Stimulated activated CD4-positive, alpha-beta T cell treated with anti-CD3 and anti-CD28 coated beads, Interleukin-12 subunit alpha, Interleukin-12 subunit beta, amount 100 ng/mL, for 4 hours (primary cell): ENCODE data around the gene PRDM15.

Experiments
- DNase-seq: peaks from one replicate; pipeline ENCODE4 v3.0.0-alpha.2; 2020

The PRDM15 gene

DNA sequence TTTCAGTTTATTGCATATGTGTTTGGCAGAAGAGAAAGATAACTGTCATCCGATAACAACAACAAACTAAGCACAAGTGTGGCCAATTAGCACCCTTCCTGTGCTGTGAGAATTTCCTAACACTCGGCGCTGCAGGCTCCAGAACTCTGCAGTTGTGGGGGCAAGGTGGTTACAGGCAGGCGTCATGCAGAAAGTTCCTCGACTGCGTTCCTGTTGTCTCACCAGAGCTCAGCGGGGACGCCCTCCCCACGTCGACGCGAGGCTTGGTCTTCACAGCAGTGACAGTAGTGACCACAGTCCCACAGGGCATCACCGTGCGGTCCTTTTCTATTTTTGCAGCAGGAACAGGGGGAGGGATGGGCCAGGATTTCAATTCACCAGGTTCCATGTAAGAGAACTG, 27.6 kb upstream of the PRDM15 start:
- no peak for DNase-seq

DNA sequence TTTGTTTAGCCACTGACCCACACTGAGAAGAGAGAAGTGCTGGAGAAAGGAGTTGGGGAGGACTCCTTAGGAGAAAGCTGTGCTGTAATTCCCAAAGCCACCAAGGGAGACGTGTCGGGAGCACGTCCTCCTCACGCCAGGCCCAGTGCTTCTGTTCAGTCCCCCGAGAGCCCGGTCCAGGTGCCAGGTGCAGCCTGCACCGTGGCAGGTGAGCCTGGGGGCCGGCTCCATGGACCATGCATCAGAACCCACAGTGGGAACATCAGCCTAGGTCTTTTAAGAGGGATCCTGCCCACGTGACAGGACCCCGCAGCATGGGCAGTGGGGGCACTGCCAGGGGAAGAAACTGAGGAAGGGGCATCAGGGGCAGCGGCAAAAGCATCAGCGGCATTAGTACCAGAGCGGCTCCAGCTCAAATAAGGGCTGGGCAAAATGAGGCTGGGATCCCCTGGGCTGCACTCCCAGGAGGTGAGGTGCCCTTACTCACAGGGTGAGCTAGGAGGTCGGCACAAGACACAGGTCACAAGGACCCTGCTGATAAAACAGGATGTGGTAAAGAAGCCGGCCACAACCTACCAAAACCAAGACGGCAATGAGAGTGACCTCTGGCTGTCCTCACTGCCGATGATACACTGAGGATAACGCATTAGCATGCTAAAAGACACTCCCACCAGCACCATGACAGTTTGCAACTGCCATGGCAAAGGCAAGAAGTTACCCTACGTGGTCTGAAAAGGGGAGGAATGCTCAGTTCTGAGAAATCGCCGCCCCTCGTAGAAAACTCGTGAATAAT, 24.6 kb upstream of the PRDM15 start:
- no peak for DNase-seq

DNA sequence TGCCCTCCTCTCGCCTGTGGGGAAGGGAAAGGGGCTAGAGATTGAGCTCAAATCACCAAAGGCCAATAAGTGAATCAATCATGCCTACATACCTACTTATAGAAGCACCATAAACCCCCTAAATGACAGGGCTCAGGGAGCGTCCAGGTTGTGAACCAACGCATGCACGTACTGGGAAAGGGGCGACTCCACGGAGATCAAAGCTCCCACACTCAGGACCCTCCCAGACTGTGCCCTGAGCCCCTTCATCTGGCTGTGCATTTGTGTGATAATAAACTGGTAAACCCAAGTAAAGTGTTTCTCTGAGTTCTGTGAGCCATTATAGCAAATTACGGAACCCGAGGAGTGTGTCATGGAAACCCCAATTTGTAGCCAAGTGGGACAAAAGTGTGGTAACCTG, 23.8 kb upstream of the PRDM15 start:
- no peak for DNase-seq

DNA sequence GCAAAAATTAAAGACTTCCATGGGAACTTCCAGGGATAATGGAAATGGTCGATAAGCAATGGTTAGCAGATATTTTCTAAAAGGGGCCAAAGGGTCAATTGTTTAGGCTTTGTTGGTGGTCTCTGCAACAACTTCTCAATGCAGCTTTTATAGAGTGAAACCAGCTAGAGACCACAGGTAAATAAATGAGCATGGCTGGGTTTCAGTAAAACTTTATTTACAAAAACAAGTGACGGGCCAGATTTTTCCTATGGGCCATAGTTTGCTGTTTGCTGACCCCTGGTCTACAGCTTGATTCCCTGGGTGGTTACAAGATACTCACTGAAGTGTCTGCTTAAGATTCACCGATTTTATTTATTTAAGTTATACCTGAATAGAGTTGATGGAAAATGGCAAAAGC, 22.6 kb upstream of the PRDM15 start:
- no peak for DNase-seq

DNA sequence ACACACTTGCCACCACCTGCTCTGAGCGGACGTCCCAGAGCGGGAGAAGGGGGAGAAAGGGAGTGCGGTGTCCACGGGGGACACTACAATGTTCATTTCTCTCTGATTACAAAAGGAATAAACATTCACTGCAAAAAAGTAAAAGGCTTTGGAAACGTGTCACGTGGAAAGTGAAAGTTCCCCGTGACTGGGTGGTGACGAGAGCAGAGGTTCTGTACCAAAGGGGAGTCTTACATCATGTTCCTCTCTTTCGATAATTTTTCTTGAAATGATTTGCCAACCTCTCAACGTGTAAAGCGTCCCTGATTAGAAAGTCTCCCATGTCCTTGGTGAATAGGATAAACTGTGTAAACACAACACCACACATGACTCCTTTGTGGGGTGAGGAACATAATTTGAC, 22.0 kb upstream of the PRDM15 start:
- DNase-seq, result no peak

DNA sequence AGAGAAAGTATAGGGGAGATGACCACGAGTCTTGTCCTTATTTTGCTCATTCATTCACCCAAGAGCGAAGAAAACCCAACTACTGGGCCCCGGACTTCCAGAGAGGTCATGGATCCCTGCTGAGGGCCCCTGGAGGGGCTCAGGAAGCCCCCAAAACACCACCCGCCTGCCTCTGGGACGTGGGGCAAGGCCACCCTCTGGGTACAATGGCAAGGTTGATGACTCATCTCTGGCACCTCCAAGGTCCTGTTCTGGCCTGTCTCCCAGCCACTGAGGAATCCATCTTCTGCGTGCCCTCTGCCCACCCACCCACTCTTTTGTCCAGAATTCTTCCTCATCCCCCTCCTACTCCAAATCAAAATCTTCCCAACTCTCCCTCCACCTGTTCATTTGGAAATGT, 21.3 kb upstream of the PRDM15 start:
- DNase-seq, result no peak

DNA sequence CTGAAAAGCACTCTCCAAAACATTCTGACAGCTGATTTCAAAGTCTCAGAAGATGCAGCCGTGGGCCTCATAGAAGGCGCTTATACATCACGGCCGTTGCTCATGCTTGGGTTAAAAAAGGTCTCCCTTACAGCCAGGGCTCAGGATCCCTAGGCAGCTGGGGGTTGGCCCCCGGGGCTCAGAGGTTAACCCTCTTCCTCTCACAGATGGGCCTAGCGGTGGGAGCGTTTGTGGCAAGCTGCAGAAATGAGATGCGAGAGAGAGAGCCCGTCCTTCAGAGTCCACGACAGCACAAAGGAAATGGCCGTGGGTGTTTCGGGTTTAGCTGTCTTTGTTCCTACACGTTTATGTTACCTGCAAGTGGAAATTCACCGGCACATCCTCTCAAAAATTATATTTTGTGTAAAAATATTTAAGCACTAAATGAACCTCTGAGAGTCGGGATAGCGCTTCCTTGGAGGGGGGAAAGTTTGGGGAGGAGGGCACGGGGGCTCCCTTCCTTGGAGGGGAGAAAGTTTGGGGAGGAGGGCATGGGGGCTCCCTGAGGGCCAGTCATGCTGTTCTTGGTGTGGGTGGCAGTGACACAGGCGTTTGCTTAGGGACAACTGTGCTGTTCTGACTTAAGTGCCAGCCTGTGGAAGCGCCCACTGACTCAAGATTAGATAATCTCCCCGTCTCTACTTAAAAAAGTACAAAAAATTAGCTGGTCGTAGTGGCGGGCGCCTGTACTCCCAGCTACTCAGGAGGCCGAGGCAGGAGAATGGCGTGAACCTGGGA, 20.5 kb upstream of the PRDM15 start:
- peak; percentile 29 for DNase-seq

DNA sequence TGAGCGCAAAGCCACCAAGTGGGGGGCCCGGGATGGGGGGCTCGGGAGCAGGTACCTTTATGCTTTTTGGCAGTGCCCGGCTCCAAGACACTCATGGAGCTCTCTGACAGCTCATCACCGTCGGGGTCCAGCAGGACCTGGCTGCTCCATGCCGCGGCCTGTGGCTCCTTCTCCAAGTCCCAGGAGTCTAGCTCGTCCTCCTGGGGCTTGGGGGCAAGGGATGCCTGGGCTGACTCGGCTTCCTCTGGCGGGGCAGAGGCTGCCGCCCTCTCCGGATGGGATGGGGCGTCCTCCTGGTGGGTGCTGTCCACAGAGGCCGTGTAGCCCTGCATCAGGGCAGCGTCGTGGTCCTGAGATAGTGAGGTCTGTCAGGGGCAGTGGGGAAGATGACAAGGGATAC, 19.9 kb upstream of the PRDM15 start:
- no peak for DNase-seq

DNA sequence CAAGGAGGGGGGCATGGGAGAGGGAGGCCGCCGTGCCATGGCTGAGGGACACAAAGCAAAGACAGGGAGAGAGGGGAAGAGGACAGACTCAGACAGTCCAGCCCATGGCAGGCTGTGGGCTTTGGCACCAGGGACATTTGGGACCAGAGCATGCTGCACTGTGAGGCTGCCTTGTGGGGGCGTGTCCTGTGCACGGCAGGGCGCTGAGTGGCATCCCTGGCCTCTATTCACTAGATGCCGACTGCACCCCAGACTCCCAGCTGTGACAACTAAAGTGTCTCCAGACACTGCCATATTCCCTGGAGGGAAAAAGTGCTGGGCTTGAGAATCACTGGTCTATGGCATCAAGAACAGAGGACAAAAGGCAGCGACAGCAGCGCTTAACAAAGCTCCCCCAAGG, 18.6 kb upstream of the PRDM15 start:
- no peak for DNase-seq

DNA sequence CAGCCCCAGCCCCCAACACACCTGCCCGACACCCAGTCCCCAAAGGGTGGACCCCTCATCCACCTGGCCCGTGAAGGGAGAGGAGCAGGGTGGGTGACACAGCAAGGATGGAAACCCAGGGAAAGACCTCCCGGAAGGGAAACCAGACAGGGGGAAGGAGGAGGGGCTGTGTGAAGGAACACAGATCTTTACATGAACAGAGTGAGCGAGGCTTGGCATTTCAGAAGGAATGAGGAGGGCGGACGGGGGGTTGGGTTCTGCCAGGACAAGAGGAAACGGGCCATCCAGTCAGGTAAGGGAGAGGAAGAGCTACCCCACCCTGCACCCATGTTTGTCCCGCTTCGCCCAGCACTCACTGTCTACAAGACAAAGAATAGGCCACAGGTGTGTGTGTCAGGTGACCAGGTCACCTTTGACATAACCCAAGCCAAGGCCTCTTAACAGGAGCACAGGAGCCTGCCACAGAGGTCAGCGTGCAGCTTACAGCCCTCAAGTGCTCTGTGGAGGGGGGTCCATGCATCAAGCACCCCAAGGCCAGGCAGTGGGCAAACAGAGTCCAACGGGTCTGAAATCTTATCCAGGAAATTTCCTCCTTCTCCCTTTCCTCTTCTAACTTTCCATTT, 18.0 kb upstream of the PRDM15 start:
- no peak for DNase-seq

DNA sequence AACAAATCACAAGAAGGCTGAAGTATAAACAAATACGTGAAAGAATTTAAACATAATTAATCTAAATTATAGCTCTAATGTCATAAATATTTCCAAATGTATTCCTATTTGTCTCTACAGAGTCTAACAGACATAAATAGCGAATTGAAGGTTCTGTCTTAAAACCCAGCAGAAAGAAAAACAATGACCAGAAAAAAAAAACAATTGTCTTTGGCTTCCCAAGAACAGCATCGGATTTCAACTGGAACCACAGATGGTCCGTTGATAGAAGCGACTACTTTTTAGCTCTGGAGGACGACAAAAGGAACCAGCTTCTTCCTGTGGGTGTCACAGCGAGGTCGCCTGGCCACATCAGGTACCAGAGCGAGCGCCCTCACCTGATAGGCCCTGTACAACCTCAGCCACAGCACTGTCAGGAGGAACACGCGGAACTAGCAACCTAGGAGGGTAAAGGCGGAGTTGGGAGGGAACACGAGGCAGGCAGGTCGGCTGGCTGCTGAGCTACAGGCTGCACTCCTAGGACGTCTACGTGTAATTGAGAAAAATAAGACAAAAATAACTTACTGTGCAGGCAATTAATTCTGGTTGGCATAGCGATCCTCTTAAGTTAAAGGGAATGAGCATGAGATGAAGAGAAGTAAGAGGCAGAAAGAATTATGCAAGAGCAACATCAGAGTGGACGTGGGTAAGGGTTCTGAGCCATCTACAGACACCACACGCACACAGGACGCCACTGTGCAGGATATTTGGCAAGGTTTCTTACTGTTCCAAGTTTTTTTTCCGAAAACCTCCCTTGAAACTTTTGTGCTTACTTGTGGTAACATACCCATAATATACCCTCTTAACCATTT, 16.7 kb upstream of the PRDM15 start:
- peak; percentile 42 for DNase-seq

DNA sequence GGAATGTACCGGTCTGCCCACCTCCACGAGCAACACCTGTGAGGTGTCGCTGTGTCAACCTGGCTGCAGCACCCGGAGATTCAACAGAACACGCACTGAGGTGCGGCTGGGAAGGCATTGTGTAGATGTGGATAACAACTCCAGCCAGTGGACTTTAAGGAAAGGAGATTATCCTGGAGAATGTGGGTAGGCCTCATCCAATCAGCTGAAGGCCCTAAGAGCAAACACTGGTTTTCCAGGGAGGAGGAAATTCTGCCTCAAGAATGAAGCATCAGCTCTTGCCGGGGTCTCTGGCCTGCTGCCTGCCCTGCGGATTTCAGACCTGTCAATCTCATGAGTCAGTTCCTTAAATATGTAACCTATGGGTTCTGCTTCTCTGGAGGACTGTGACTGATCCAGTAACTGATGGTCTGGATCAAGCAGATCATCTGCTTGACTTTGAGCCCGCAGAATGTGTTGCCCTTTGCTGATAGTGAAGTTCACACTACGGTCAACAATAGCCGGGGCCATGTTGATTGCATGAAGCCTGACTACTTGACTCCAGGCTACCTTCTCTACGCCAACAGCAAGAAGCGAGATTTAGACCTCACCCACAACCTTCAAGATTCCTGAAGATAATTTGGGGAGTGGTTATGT, 15.9 kb upstream of the PRDM15 start:
- no peak for DNase-seq

DNA sequence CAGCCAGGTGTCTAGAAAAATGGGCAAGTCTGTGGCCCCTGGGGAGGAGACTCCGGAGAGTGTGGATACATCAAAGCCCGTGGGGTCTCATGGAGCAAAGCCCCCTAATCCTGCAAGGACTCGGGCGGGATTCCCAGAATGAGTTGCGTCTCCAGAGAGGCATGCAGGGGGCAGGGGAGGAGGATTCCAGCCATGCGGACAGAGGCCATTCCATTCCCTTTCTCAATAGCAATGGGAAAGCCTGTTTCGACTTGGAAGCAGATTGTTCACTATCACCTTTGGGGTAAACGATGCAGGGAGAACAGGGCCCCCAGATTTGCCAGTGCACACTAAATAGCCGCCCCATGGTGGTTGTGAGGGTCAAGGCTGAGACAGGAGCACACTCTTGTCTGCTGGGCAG, 15.4 kb upstream of the PRDM15 start:
- DNase-seq, result no peak

DNA sequence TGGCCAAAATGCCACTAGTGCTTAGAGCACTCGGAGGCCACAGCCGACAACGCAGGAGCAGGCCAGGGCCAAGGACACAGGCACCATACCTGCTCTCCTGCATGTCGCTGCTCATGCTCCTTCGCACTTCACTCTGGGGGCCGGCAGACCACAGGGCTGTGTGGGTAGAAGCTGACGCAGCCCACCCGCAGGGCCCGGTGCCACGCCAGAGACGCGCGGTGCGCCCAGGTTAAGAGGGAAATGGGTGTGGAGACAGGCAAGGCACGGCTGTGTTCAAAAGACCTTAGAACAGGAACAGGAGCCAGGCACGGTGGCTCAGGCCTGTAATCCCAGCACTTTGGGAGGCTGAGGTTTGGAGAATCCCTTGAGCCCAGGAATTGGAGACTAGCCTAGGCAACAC, 13.6 kb upstream of the PRDM15 start:
- no peak for DNase-seq

DNA sequence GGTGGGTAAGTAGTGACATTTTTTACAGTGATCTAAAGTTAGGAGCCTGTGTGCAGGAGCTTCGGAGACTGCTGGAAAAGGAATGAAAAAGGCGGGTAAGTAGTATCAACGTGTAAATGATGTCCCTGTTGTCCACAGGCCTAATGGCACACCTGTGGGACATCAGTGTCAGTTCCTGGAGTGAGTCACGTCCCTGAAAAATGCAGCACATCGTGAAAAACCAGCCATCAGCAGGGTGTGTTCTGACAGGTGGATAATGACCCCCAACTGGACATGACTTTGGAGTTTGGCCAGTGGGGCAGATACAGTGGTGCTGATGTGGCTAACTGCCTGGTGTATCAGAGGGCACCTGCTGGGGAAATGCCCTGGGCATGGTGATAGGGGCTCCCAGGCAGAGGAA, 12.0 kb upstream of the PRDM15 start:
- DNase-seq, result no peak

DNA sequence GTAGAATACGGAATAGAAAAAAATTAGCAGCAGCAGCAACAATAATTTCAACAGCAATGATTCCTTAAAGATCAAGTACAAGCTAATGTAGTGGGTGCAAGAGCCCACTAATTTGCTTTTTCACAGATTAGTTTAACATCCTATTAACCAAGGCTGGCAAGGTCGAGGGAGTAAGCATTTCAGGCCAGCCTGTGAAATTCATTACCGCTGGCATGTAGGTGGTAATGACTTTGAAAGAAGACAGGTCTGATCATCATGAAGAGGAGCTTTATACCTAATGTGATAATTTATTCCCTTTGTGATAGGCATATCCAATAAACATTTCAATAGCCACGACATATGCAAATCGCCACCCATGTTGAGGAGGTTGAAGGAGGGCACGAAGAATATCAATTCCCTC, 11.2 kb upstream of the PRDM15 start:
- DNase-seq, result no peak

DNA sequence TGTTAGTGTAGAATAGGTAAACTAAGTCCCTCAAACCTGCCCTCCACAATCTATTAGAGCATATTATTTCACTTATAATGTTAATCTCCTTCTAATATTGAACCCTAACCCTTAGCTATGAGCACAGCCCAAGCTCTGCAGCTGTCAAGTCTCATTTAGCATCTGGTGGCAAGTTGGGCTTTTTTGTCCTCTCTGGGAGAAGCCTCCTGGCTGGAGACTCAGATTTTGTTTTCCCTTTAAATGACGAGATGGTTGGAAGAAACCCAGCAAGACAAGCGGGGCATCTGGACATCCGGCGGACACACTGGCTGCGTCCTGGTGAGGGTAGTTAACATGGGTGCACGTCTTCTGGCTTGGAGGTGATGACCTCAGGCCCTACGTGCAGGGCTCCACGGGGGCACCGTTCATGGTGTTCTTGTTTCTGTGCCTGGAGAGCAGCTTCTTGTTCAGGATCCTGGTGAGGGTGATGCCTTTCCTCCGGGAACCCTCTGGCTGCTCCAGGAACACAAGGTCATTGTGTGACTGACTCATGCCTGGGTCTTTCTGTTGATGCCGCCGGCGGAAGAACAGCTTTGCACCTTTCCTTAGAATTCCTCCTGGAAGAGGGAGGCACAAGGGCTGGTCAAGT, 9.7 kb upstream of the PRDM15 start:
- DNase-seq, result no peak

DNA sequence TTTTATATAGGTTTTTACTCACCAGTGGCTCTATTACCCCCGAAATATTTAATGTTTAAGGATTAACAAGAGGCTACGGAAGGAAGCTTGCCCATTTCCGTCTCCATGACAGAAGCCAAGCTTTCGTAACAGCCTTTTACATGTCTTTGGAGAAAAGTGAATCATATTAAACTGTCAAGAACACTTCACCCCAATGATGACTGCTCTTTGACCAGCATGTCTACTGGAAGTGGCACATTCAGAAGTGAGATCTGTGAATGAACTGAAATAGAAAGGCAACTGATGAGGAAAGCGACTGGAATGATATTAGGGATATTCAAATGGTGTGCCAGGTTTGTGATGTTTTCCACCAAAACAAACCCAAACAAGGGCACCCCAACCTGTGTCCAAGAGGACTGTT, 8.5 kb upstream of the PRDM15 start:
- DNase-seq, result no peak

DNA sequence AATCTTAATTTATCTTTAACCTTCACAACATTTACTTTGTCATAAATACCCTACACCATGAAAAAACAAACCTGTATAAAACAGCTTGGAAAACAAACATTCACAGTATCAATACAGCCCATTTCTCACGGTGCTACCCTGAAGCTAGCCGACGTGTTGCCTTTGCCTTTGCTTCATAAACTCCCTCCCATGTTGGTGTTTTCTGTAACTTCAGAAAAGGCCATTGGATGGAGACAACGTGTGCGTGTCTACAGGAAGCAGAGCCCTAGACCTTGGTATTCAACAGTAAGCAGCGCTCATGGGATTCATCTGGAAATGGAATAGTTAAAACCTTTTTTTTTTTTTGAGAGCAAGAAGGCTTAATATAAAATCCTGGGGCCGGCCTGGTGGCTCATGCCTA, 7.2 kb upstream of the PRDM15 start:
- DNase-seq, result no peak

DNA sequence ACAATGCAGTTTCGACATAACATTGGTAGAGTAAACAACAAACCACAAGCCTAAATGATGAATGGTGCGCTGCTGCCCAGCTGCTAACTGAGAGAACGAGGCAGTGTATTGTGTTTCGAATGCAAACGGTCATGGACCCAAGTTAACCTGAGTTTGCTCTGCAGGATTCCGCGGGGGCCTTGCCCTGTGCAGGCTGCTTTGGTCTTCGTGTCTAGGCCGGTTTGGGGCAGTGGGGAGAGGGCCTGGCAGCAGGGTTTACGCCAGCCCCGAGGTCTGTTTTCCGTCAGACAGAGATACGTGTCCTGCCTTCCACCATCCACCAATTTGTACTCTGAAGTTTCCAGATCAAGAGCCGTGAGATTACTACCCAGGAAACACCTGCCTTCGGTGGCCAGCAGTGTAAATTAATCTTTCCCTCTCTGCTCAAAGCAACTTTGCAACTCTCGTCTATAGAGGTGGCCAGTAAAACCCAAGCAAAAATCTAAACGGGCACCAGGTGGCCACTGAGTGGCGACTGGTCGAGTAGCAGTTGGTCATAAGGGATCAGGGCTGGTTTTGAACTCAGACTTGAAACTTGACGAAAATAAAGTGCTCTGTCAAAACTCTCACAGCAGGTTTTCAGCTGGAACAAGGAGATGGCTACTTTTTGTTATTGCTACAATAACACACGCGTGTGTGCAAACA, 6.3 kb upstream of the PRDM15 start:
- no peak for DNase-seq

DNA sequence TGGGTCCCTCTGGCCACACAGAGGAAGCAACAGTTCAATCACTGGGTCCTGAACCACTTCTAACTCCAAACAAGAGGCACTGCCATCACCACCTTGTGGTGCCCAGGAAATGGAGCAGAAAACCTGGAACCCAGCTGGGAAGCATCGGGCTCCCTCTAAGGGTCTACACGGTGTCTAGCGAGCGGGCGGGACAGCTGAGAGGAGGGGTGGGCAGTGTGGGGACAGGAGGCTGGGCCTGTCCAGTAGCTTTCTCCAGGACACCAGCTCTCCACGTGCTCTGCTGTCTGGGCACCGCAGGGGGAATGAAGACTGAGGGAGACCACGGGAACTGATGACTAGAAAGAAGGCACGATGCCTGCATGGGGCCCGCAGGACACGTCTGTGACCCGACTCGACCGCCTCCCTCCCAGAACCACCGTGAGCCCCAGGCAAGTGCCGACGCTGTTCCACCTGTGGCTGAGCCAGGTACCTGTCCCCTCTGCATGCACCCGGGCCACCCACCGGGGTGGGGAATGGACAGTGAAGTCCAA, 5.4 kb upstream of the PRDM15 start:
- DNase-seq, result no peak
